Stimulated activated effector memory CD8-positive, alpha-beta T cell treated with anti-CD3 and anti-CD28 coated beads, Interleukin-12 subunit alpha, Interleukin-12 subunit beta, amount 100 ng/mL, for 72 hours (primary cell): Measurements from ENCODE around the gene PTGIS.
A peak's percentile ranks its signal among the peaks of the same experiment; 100 is the strongest.

Experiments
- ATAC-seq: fragments of 150-1000 bp; cut with Tn5 transposase; 2 replicates; pipeline ENCODE4 v1.10.0; 2021
- DNase-seq, 2 donors: peaks; one replicate each; pipeline ENCODE4 v3.0.0; 2021 to 2022; ENCODE audit warnings: low spot score in 2 of 2
- H3K27ac Mint-ChIP-seq: one replicate; pipeline ENCODE4 v1.8.0; 2022; ENCODE audit warnings: mild to moderate bottlenecking, mixed read lengths
- H3K36me3 Mint-ChIP-seq: one replicate; pipeline ENCODE4 v1.8.0; 2022; ENCODE audit warnings: mild to moderate bottlenecking, mixed read lengths
- H3K4me1 Mint-ChIP-seq: one replicate; pipeline ENCODE4 v1.8.0; 2022; ENCODE audit warnings: mixed read lengths
- H3K4me3 Mint-ChIP-seq: one replicate; pipeline ENCODE4 v1.8.0; 2022; ENCODE audit warnings: mild to moderate bottlenecking, mixed read lengths
- H3K9me3 Mint-ChIP-seq: one replicate; pipeline ENCODE4 v1.8.0; 2022; ENCODE audit warnings: mixed read lengths

PTGIS gene

GRCh38 chr20:49490689-49491088, 77.2 kb downstream of the PTGIS start:
- ATAC-seq (no peak), DNase-seq (no peak)
- no peak overlapping the region for H3K27ac Mint-ChIP-seq
- H3K4me3 Mint-ChIP-seq: no peak overlapping the region
- H3K4me1 Mint-ChIP-seq: no peaks in the 10 kb centered on the region
- H3K36me3 Mint-ChIP-seq: no peaks in the 10 kb centered on the region
- H3K9me3 Mint-ChIP-seq: peaks cover 6% of the 10 kb centered on the region

DNA sequence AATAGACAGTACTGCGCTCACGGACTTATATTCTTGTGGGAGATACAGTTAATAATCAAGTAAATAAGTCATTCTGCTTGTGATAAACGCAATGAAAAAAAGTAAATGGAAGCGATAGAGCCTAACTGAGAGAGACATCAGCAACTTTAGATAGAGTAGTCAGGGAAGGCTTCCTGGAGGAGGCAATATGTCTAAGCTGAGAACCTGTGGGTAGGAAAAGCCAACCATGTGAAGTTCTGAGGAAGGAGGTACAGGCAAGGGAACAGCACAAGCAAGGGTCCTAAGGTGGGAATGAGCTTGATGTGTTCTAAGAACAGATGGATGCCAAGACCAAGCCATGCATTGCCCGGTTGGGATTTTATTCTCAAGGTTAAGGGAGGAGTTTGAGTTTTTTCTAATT, 78.2 kb downstream of the PTGIS start:
- Mint-ChIP-seq H3K36me3 (no peaks in the 10 kb centered on the region), H3K4me1 (peaks cover under 1% of the 10 kb centered on the region), H3K9me3 (peaks cover 6% of the 10 kb centered on the region), H3K27ac (no peak overlapping the region), H3K4me3 (no peak overlapping the region)
- DNase-seq (no peak), ATAC-seq (no peak)

GRCh38 chr20:49486064-49486463, 81.9 kb downstream of the PTGIS start:
- Mint-ChIP-seq H3K4me1 (peaks cover 9% of the 10 kb centered on the region), H3K9me3 (no peaks in the 10 kb centered on the region), H3K27ac (no peak overlapping the region), H3K4me3 (no peak overlapping the region), H3K36me3 (no peaks in the 10 kb centered on the region)
- no peak for ATAC-seq
- no peak for DNase-seq

DNA sequence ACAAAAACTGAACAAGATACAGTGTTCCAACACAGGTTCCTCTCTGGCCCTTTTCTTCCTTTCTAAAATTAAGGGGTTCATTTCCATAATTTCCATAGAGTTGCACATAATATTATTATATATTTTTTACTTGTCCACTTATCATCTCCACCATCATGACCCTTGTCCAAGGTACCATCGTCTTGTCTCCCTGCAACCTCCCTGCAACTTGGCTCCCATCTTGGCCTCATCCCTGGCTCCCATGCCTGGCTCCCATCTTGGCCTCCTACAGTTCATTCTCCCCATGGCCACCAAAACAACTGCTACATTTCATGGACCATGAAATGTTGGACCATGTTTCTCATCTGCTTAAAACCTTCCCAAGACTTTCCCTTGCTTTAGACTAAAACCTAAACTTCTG, 82.4 kb downstream of the PTGIS start:
- H3K9me3 Mint-ChIP-seq: no peaks in the 10 kb centered on the region
- ATAC-seq: no peak
- H3K27ac Mint-ChIP-seq: no peak overlapping the region
- no peak overlapping the region for H3K4me3 Mint-ChIP-seq
- no peak for DNase-seq
- H3K4me1 Mint-ChIP-seq: peaks cover 9% of the 10 kb centered on the region
- H3K36me3 Mint-ChIP-seq: no peaks in the 10 kb centered on the region

DNA sequence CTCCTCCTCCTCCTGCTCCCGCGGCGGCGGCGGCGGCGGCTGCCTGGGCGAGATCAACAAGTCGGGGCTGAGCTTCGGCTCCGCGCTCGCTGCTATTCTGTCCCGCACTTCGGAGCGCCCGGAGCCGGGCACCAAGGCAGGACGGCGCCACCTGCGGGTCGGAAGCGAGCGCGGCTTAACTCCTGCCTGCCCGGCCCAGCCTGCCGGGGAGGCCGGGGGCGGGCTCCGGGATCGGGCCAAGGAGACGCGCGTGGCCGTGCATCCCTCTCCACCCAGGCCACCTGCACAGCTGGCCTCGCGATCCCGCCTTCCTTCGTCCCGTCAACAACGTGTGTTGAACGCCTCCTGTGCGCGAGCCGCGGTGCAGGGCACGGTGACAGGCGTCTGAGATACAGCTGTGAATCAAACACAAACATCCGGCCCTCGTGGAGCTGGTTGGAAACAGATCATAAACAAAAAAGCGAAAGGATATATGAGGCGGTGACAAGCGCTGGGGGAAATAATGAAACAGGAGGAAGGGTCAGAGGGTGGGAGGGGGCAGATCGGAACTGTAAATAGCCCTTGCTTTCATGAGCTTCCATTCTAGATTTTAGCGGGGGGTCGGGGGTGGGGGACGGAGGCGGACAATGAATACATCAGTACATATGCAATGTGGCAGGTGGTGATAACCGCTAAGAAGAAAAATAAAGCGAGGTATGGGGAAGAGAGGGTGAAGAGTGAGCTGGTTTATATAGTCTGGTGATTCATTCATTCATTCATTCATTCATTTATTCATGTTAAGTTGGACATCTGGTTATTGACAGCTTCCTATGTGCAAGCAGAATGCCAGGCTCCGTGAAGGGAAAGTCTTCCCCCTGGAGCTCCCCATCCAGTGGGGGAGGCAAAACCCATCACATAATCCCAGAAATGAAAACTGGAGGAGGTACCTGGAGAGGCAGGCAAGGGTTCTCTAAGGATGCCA, 83.5 kb downstream of the PTGIS start:
- Mint-ChIP-seq H3K27ac (no peak overlapping the region), H3K4me3 (peak overlapping the region; percentile 70), H3K9me3 (no peaks in the 10 kb centered on the region), H3K4me1 (peaks cover 9% of the 10 kb centered on the region), H3K36me3 (no peaks in the 10 kb centered on the region)
- DNase-seq (peak; percentile 65 to 86), ATAC-seq (peak; percentile 93)

DNA sequence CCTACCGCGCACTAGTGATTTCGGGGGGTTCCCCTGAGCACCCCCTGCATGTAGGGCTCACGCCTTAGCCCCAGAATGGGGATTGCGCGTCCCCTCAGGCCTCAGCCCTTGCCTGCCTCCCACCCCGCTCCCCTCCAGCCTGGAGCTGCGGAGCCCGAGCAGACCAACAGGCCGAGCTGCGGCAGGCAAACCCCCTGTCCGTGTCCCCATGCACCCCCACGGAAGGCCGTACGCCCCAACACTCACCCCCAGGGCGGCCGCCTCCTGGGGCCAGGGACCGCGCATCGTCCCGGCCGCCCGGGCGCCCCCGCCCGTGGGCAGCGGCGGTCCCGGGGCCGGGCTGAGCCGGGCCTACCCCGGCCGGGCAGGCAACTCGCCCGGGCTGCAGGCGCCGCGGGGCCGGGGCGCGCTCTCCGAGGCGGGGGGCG, 84.2 kb downstream of the PTGIS start:
- Mint-ChIP-seq H3K4me3 (peak overlapping the region; percentile 70), H3K9me3 (no peaks in the 10 kb centered on the region), H3K36me3 (no peaks in the 10 kb centered on the region), H3K27ac (no peak overlapping the region), H3K4me1 (peaks cover 9% of the 10 kb centered on the region)
- DNase-seq (peak in 1 of 2 donors; percentile 51), ATAC-seq (no peak)

- H3K9me3 Mint-ChIP-seq: no peaks in the 10 kb centered on the region
- ATAC-seq (no peak), DNase-seq (no peak)
- H3K4me1 Mint-ChIP-seq: peaks cover 9% of the 10 kb centered on the region
- H3K4me3 Mint-ChIP-seq: peak overlapping the region; percentile 31
- no peaks in the 10 kb centered on the region for H3K36me3 Mint-ChIP-seq
- no peak overlapping the region for H3K27ac Mint-ChIP-seq
Observed at GRCh38 chr20:49483018-49483695, 84.8 kb downstream of the PTGIS start.

- H3K27ac Mint-ChIP-seq: no peak within 1 kb of the TSS
- ATAC-seq (peak; percentile 55), DNase-seq (peak; percentile 36 to 62)
- peaks cover 9% of the 10 kb centered on the region for H3K4me1 Mint-ChIP-seq
- H3K36me3 Mint-ChIP-seq: no peaks in the 10 kb centered on the region
- H3K9me3 Mint-ChIP-seq: no peaks in the 10 kb centered on the region
- H3K4me3 Mint-ChIP-seq: peak within 1 kb of the TSS; percentile 31
Observed at GRCh38 chr20:49482621-49483017, 85.3 kb downstream of the PTGIS start, which contains the start of gene KCNB1. TSS of gene KCNB1 (minus strand) at chr20:49482668. CDS start at chr20:49482480, 188 bp downstream.

- ATAC-seq: no peak
- Mint-ChIP-seq H3K27ac (no peak overlapping the region), H3K36me3 (no peaks in the 10 kb centered on the region), H3K4me1 (peaks cover 9% of the 10 kb centered on the region), H3K4me3 (no peak overlapping the region), H3K9me3 (no peaks in the 10 kb centered on the region)
- DNase-seq: no peak
Observed at GRCh38 chr20:49482173-49482572, 85.8 kb downstream of the PTGIS start.

DNA sequence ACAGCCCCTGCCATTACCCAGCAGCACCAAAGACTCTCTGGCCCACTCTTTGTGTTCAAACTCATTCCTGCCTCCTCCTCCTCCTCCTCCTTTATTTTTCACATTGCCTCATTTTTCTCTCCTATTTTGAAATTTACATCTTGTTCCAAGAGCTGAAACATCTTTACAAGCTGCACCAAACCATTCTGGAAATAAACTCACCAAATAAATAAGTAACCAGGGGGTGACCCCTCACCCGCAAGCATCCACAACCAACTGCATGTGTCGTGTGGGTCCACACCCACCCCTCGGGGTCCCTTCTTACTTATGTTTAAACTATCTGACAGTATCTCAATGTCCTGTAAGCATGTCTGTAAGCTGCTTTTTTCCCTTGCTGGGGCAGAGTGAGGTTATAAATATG, 86.8 kb downstream of the PTGIS start:
- ATAC-seq (no peak), DNase-seq (no peak)
- no peak overlapping the region for H3K27ac Mint-ChIP-seq
- H3K9me3 Mint-ChIP-seq: no peaks in the 10 kb centered on the region
- H3K36me3 Mint-ChIP-seq: no peaks in the 10 kb centered on the region
- H3K4me3 Mint-ChIP-seq: no peak overlapping the region
- peaks cover 9% of the 10 kb centered on the region for H3K4me1 Mint-ChIP-seq

- ATAC-seq (no peak), DNase-seq (no peak)
- H3K4me3 Mint-ChIP-seq: no peak overlapping the region
- no peak overlapping the region for H3K27ac Mint-ChIP-seq
- H3K36me3 Mint-ChIP-seq: no peaks in the 10 kb centered on the region
- H3K4me1 Mint-ChIP-seq: peaks cover 9% of the 10 kb centered on the region
- H3K9me3 Mint-ChIP-seq: no peaks in the 10 kb centered on the region
Observed at GRCh38 chr20:49480236-49480635, 87.7 kb downstream of the PTGIS start.

DNA sequence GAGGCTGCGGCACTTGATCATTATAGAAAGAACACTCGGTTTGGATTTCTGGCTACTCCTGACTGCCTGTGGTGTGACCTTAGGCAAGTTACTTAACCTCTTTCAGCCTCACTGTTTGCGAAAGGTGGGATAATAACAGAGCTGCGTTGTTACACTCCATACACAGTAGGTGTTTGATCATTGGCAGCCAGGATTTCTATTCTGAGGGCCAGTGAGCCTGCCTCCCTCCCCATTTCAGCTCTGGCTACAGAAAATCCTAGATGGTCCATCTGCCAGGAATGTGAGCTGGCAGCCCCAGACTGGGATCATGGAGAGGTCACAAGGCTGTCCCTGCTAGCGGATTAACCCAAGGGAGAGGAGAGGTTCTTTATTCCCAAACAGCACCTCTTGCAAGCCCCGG, 88.2 kb downstream of the PTGIS start:
- DNase-seq (no peak), ATAC-seq (no peak)
- Mint-ChIP-seq H3K9me3 (no peaks in the 10 kb centered on the region), H3K4me3 (no peak overlapping the region), H3K36me3 (no peaks in the 10 kb centered on the region), H3K4me1 (peaks cover 9% of the 10 kb centered on the region), H3K27ac (no peak overlapping the region)

DNA sequence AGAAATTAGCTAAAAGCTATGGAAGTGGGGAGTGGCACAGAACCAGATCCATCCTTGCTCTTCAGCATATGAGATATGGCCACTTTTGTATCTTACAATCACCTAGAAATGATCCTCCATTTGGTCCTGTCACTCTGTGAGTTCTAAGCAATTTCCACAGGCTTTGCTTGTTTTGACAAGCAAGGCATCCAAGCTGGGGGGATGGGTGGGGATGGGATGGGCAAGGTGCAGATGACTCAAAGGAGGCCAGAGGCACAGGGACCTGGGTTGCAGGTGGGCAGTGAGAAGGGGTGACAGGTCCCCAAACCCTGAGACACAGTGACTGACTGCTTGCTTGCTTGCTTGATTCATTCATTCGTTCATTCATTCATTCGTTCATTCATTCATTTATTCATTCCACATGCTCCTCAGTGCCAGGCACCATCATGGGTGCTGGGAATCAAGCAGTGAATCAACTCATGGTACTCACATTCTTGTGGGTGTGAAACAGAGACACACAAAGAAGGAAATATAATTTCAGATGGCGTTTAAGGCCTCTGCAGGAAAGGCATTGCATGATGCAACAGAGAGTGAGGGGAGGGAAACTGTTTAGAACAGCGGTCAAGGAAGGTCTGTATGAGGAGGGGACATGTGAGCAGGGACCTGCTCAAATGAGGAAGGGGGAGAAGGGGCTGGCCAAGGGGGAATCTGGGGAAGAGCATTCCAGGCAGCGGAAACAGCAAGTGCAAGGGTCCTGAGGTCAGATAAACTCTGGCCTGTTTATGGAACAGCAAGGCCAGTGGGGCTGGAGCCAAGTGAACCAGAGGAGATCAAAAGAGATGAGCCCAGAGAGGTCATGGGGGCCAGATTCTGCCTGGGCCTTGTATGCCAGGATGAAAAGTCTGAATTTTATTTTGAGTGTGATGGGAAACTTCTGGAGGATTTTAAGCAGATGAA, 88.9 kb downstream of the PTGIS start:
- Mint-ChIP-seq H3K4me1 (peaks cover 2% of the 10 kb centered on the region), H3K27ac (no peak overlapping the region), H3K4me3 (no peak overlapping the region), H3K36me3 (no peaks in the 10 kb centered on the region), H3K9me3 (no peaks in the 10 kb centered on the region)
- DNase-seq (no peak), ATAC-seq (no peak)

DNA sequence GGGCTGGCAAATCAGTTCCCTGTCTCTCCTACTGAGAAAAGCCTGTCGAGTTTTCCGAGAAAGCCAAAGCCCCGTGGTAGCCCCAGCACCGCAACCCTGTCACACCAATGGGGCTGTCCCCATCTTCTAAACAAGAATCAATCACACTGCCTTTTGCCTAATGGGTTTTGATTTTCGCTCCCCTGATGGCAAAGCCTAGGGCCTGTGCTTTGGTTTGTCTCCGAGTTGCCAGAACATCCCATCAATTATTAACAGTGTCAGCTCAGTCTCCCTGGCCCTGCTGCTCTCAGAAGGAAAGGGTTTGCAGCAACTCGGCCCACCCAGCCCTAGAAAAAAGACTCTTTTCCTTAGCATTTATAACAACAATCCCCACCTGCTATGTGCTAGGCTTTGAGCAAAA, 89.7 kb downstream of the PTGIS start:
- Mint-ChIP-seq H3K4me3 (no peak overlapping the region), H3K36me3 (no peaks in the 10 kb centered on the region), H3K27ac (no peak overlapping the region), H3K4me1 (no peaks in the 10 kb centered on the region), H3K9me3 (no peaks in the 10 kb centered on the region)
- no peak for DNase-seq
- no peak for ATAC-seq

GRCh38 chr20:49477200-49477599, 90.7 kb downstream of the PTGIS start:
- no peaks in the 10 kb centered on the region for H3K9me3 Mint-ChIP-seq
- no peaks in the 10 kb centered on the region for H3K36me3 Mint-ChIP-seq
- no peak overlapping the region for H3K4me3 Mint-ChIP-seq
- ATAC-seq (no peak), DNase-seq (no peak)
- no peak overlapping the region for H3K27ac Mint-ChIP-seq
- no peaks in the 10 kb centered on the region for H3K4me1 Mint-ChIP-seq
